Neutrophil (primary cell): ENCODE data around the gene TICAM2.
A peak's percentile ranks its signal among the peaks of the same experiment; 100 is the strongest.

Experiments
- H3K27ac ChIP-seq: fragments of 200-600 bp; sonication (generic); 2 replicates; pipeline ENCODE4 v1.5.1; 2016; ENCODE audit warnings: mild to moderate bottlenecking, moderate library complexity
- H3K27me3 ChIP-seq: fragments of 200-600 bp; sonication (generic); 2 replicates; pipeline ENCODE4 v1.6.0; 2016; ENCODE audit warnings: mild to moderate bottlenecking
- H3K36me3 ChIP-seq: fragments of 200-600 bp; sonication (generic); 2 replicates; pipeline ENCODE4 v1.5.1; 2017
- H3K4me1 ChIP-seq, 2 experiments: fragments of 200-600 bp in 1 of 2; sonication (generic) in 1 of 2; 1 replicate in 1 of 2; 2 replicates in 1 of 2; pipeline versions ENCODE4 v1.5.1 to v1.6.1; 2013 to 2016; ENCODE audit warnings: low read depth in 1 of 2, low read length in 1 of 2, mild to moderate bottlenecking in 1 of 2, moderate library complexity in 1 of 2; ENCODE audit not compliant: control insufficient read depth in 1 of 2, insufficient read depth in 1 of 2
- H3K4me3 ChIP-seq, 2 experiments: fragments of 200-600 bp in 1 of 2; sonication (generic) in 1 of 2; 1 replicate in 1 of 2; 2 replicates in 1 of 2; pipeline ENCODE4 v1.5.1; 2013 to 2016; ENCODE audit warnings: low read depth in 1 of 2, low read length in 1 of 2, mild to moderate bottlenecking in 1 of 2, moderate library complexity in 1 of 2
- H3K9me3 ChIP-seq: fragments of 200-600 bp; sonication (generic); 2 replicates; pipeline ENCODE4 v1.5.1; 2016
- CTCF ChIP-seq: fragments of 200-600 bp; sonication (generic); IDR thresholded peaks from 2 replicates; pipeline ENCODE4 v1.5.1; 2016; ENCODE audit warnings: antibody characterized with exemption

The TICAM2 gene

GRCh38 chr5:115605436-115605835 lies 3.2 kb upstream of the TICAM2 start:
- TF ChIP-seq CTCF: no peak
- H3K4me3 ChIP-seq: no peak overlapping the region
- H3K27ac ChIP-seq: no peak overlapping the region

GRCh38 chr5:115602591-115603125 lies 379 bp upstream of the TICAM2 start:
- Histone ChIP-seq H3K36me3 (no peaks in the 10 kb centered on the region), H3K4me3 (peak overlapping the region; percentile 81 to 98), H3K27me3 (no peaks in the 10 kb centered on the region), H3K4me1 (peaks cover 25 to 28% of the 10 kb centered on the region in 2 experiments), H3K9me3 (no peaks in the 10 kb centered on the region), H3K27ac (peak overlapping the region; percentile 83)
- TF ChIP-seq CTCF: no peak

More at GRCh38 chr5:115605436-115605835, 3.2 kb upstream of the TICAM2 start:
- Histone ChIP-seq H3K36me3 (peaks cover under 1% of the 10 kb centered on the region), H3K27me3 (no peaks in the 10 kb centered on the region), H3K4me1 (peaks cover 25 to 28% of the 10 kb centered on the region in 2 experiments), H3K9me3 (no peaks in the 10 kb centered on the region)

GRCh38 chr5:115600766-115601165 lies 1.5 kb downstream of the TICAM2 start:
- no peak overlapping the region for H3K27ac ChIP-seq
- H3K36me3 ChIP-seq: no peaks in the 10 kb centered on the region
- H3K4me3 ChIP-seq: peak overlapping the region in 1 of 2 experiments; percentile 98
- H3K27me3 ChIP-seq: no peaks in the 10 kb centered on the region
- TF ChIP-seq CTCF: no peak
- no peaks in the 10 kb centered on the region for H3K9me3 ChIP-seq
- peaks cover 25 to 28% of the 10 kb centered on the region in 2 experiments for H3K4me1 ChIP-seq

- Histone ChIP-seq H3K9me3 (no peaks in the 10 kb centered on the region), H3K27ac (no peak overlapping the region), H3K27me3 (no peaks in the 10 kb centered on the region), H3K4me1 (peaks cover 25 to 28% of the 10 kb centered on the region in 2 experiments), H3K4me3 (no peak overlapping the region), H3K36me3 (no peaks in the 10 kb centered on the region)
- no peak for TF ChIP-seq CTCF
Observed at GRCh38 chr5:115599924-115600323, 2.4 kb downstream of the TICAM2 start.

GRCh38 chr5:115599502-115599901 lies 2.8 kb downstream of the TICAM2 start:
- no peaks in the 10 kb centered on the region for H3K36me3 ChIP-seq
- TF ChIP-seq CTCF: no peak
- H3K4me3 ChIP-seq: no peak overlapping the region
- no peaks in the 10 kb centered on the region for H3K27me3 ChIP-seq
- H3K27ac ChIP-seq: no peak overlapping the region
- H3K9me3 ChIP-seq: no peaks in the 10 kb centered on the region
- peaks cover 25 to 28% of the 10 kb centered on the region in 2 experiments for H3K4me1 ChIP-seq
